C4-2B (cell line): ENCODE measurements around the gene GABRA5.

Source experiments
- CTCF ChIP-seq: fragments of 450-650 bp; conservative IDR thresholded peaks from 2 replicates; pipeline ENCODE4 v1.5.1; 2017; ENCODE audit warnings: mild to moderate bottlenecking
- ZFX ChIP-seq: fragments of 450-650 bp; IDR thresholded peaks from 2 replicates; pipeline ENCODE4 v1.6.1; 2017

GRCh38 chr15:26928051-26928450, 61.2 kb downstream of the GABRA5 start:
- TF ChIP-seq CTCF (no peak), ZFX (no peak)
